Endothelial cell of umbilical vein (primary cell): ENCODE measurements around the gene NRP2. TPM values are rescaled to one million over a fixed set of nuclear protein-coding genes. Genes with fewer than 3 reads are reported as not detected.

Experiments
- BruUV-seq: library from RNA; stranded (reverse); fragments of 400-500 nt; replicated peaks from 2 replicates; lab custom pipeline; 2021; lab: Mats Ljungman, UMichigan
- CTCF ChIA-PET: fragments of 300-600, 350-600 bp; sonication (Branson Sonifier 250); formaldehyde crosslinking; loops from one replicate; lab custom pipeline; 2021; ENCODE audit warnings: antibody characterized with exemption, inconsistent platforms; lab: Charles Lee
- POLR2A ChIA-PET: fragments of 300-600, 350-600 bp; sonication (Branson Sonifier 250); formaldehyde crosslinking; loops from one replicate; lab custom pipeline; 2021; ENCODE audit warnings: antibody characterized with exemption, inconsistent platforms; lab: Charles Lee
- DNase-seq: peaks from one replicate; pipeline ENCODE4 v3.0.0-alpha.2; 2011; ENCODE audit warnings: low read depth, low spot score
- FAIRE-seq: peaks from 2 replicates; lab custom pipeline; 2011; peaks lifted over from hg19 to GRCh38; lab: Jason Lieb, UNC
- H2AFZ ChIP-seq: 2 replicates; pipeline ENCODE4 v1.6.0; 2012; ENCODE audit warnings: low read depth, low read length, control low read depth, inconsistent platforms
- H3K27ac ChIP-seq: 2 replicates; pipeline ENCODE4 v1.5.1; 2011; ENCODE audit warnings: low read depth, mild to moderate bottlenecking, control low read depth, low read length, moderate library complexity; ENCODE audit not compliant: insufficient read depth
- H3K27me3 ChIP-seq, 2 experiments: 2 replicates each; pipeline versions ENCODE4 v1.6.0 to v1.6.1; 2011; ENCODE audit warnings: low read length in 2 of 2, mixed read lengths in 1 of 2; ENCODE audit not compliant: control insufficient read depth in 2 of 2, insufficient read depth in 2 of 2
- H3K36me3 ChIP-seq, 2 experiments: 2 replicates in 1 of 2; 3 replicates in 1 of 2; pipeline ENCODE4 v1.5.1; 2011; ENCODE audit warnings: low read length in 2 of 2, mild to moderate bottlenecking in 1 of 2, moderate library complexity in 1 of 2; ENCODE audit not compliant: control insufficient read depth in 2 of 2, insufficient read depth in 2 of 2; ENCODE audit errors: extremely low read depth in 1 of 2
- H3K4me1 ChIP-seq: 3 replicates; pipeline ENCODE4 v1.5.1; 2011; ENCODE audit warnings: mild to moderate bottlenecking, low read length; ENCODE audit not compliant: control insufficient read depth, insufficient read depth; ENCODE audit errors: extremely low read depth
- H3K4me2 ChIP-seq: 2 replicates; pipeline ENCODE4 v1.6.1; 2011; ENCODE audit warnings: low read length, control low read depth, mixed read lengths; ENCODE audit not compliant: insufficient read depth
- H3K4me3 ChIP-seq, 3 experiments: fragments of 200-600 bp in 1 of 3; sonication (generic), shearing (Covaris generic) in 1 of 3; replicated peaks in 1 of 3; 2 replicates each; pipeline ENCODE4 v1.5.1; 2011 to 2016; ENCODE audit warnings: control low read depth in 3 of 3, low read length in 3 of 3, mild to moderate bottlenecking in 2 of 3, inconsistent platforms in 1 of 3, low read depth in 1 of 3, moderate library complexity in 1 of 3; ENCODE audit not compliant: insufficient read depth in 1 of 3
- H3K79me2 ChIP-seq: 2 replicates; pipeline ENCODE4 v1.6.0; 2012; ENCODE audit warnings: low read length, inconsistent platforms; ENCODE audit not compliant: control insufficient read depth, insufficient read depth
- H3K9ac ChIP-seq: replicated peaks from 2 replicates; pipeline ENCODE3; 2011; ENCODE audit warnings: low read length, control low read depth; ENCODE audit not compliant: insufficient read depth; ENCODE audit errors: extremely low read depth
- H3K9me1 ChIP-seq: replicated peaks from 3 replicates; pipeline ENCODE4 v1.6.0; 2011; ENCODE audit warnings: mild to moderate bottlenecking, low read length; ENCODE audit not compliant: control insufficient read depth, insufficient read depth; ENCODE audit errors: extremely low read depth
- H3K9me3 ChIP-seq: replicated peaks from 2 replicates; pipeline ENCODE4 v1.5.1; 2012; ENCODE audit warnings: low read length, inconsistent platforms; ENCODE audit not compliant: control insufficient read depth, insufficient read depth
- H4K20me1 ChIP-seq: replicated peaks from 2 replicates; pipeline ENCODE3; 2011; ENCODE audit warnings: mild to moderate bottlenecking, low read length; ENCODE audit not compliant: control insufficient read depth, insufficient read depth; ENCODE audit errors: extremely low read depth
- CTCF ChIP-seq, 2 donors: IDR thresholded peaks; 1 replicate in 1 of 2; 2 replicates in 1 of 2; pipeline ENCODE4 v1.5.1; 2011; ENCODE audit warnings: low read length in 2 of 2, mild to moderate bottlenecking in 2 of 2, moderate library complexity in 2 of 2, control low read depth in 1 of 2, inconsistent platforms in 1 of 2, low read depth in 1 of 2; ENCODE audit not compliant: insufficient read depth in 1 of 2; ENCODE audit errors: extremely low read depth in 1 of 2
- FOS ChIP-seq: IDR thresholded peaks from 2 replicates; pipeline ENCODE4 v1.6.1; 2011; ENCODE audit warnings: mild to moderate bottlenecking, low read length, moderate library complexity, borderline replicate concordance; ENCODE audit not compliant: insufficient read depth
- GATA2 ChIP-seq: IDR thresholded peaks from 2 replicates; pipeline ENCODE4 v1.7.0; 2011; ENCODE audit warnings: low read depth, mild to moderate bottlenecking, moderate library complexity, mixed read lengths, low read length; ENCODE audit not compliant: insufficient read length, insufficient read depth
- JUN ChIP-seq: IDR thresholded peaks from 2 replicates; pipeline ENCODE4 v1.6.1; 2011; ENCODE audit warnings: borderline replicate concordance, low read depth; ENCODE audit not compliant: insufficient read length, insufficient read depth
- MAX ChIP-seq: IDR thresholded peaks from 2 replicates; pipeline ENCODE4 v1.6.1; 2011; ENCODE audit not compliant: insufficient read depth, insufficient read length
- MYC ChIP-seq: IDR thresholded peaks from one replicate; pipeline ENCODE4 v1.6.1; 2011; ENCODE audit warnings: mild to moderate bottlenecking, low read depth, low read length
- dilution Hi-C: fragments of 300-500 bp; cut with MboI; formaldehyde crosslinking; loops from one replicate; pipeline ENCODE4 v1.15.0; 2019; ENCODE audit warnings: low sequenced_read_pairs; ENCODE audit not compliant: extremely low pct_ligation_motif_present
- intact Hi-C: fragments of 100-400 bp; cut with micrococcal nuclease; formaldehyde crosslinking; loops from one replicate; pipeline ENCODE4 v1.10.0; 2022
- polyA plus RNA-seq, 4 experiments: library from polyadenylated mRNA; depleted of rRNA in 3 of 4; stranded (reverse) in 3 of 4; unstranded in 1 of 4; fragments of >200 nt; gene quantifications; 2 replicates each; pipeline versions ENCODE4 v1.2.1 to v1.2.3, GENCODE V29; 2011 to 2012; ENCODE audit warnings: missing spikeins in 1 of 4
- total RNA-seq: library from RNA; stranded (reverse); gene quantifications from 2 replicates; pipeline ENCODE4 v1.2.3, GENCODE V29; 2021

Gene NRP2
- total and polyA plus RNA-seq, 2 donors (not counting 3 experiments of a cell fraction or from before 2014, with no cell fraction given), result 160 to 240 TPM

GRCh38 chr2:205782941-205783340 lies 100.6 kb downstream of the NRP2 start:
- Histone ChIP-seq H3K4me1 (peaks cover 4% of the 10 kb centered on the region), H3K9me3 (no peaks in the 10 kb centered on the region), H3K27me3 (no peaks in the 10 kb centered on the region), H2AFZ (no peak overlapping the region), H3K79me2 (no peaks in the 10 kb centered on the region), H3K9me1 (no peaks in the 10 kb centered on the region), H3K4me2 (no peak overlapping the region), H3K36me3 (peaks cover 0 to 2% of the 10 kb centered on the region in 2 experiments), H3K27ac (no peak overlapping the region), H3K9ac (no peak overlapping the region), H3K4me3 (no peak overlapping the region), H4K20me1 (no peaks in the 10 kb centered on the region)
- intact Hi-C loops, result no loop called here
- no TSS peak for BruUV-seq
- dilution Hi-C loops, result no loop called here
- CTCF ChIA-PET, result interaction anchor here (2.7 kb wide), 1 partner anchor 143 kb away, joined by 8 read pairs; no protein-coding TSS in a partner anchor
- POLR2A ChIA-PET, result no interaction called here
- FAIRE-seq (no peak), DNase-seq (no peak)
- no peak for TF ChIP-seq JUN
- TF ChIP-seq GATA2, result no peak
- no peak for TF ChIP-seq CTCF (IDR thresholded peaks at IDR 0.05; ENCODE audit: extremely low read depth in 1 of 2, insufficient read depth in 1 of 2, low read depth in 1 of 2, low read length in 2 of 2)

- H3K9me1 ChIP-seq, result no peaks in the 10 kb centered on the region
- TF ChIP-seq MAX (no peak), MYC (no peak), CTCF (IDR thresholded peaks at IDR 0.05; ENCODE audit: extremely low read depth in 1 of 2, insufficient read depth in 1 of 2, low read depth in 1 of 2, low read length in 2 of 2) (no peak), FOS (no peak)
- CTCF ChIA-PET, result interaction anchor here (1.4 to 1.8 kb wide), 2 partner anchors 9 to 142 kb away, joined by 4 to 5 read pairs; no protein-coding TSS in a partner anchor
- no peak overlapping the region for H3K27ac ChIP-seq
- H2AFZ ChIP-seq, result no peak overlapping the region
- no TSS peak for BruUV-seq
- no peaks in the 10 kb centered on the region for H3K9me3 ChIP-seq
- peaks cover 0 to 2% of the 10 kb centered on the region in 2 experiments for H3K36me3 ChIP-seq
- H3K4me3 ChIP-seq, result no peak overlapping the region
- FAIRE-seq (peak; percentile 4), DNase-seq (no peak)
- dilution Hi-C loops (no loop called here), intact Hi-C loops (no loop called here)
- H3K4me1 ChIP-seq, result peaks cover 4% of the 10 kb centered on the region
- no peaks in the 10 kb centered on the region for H3K79me2 ChIP-seq
- H3K9ac ChIP-seq, result no peak overlapping the region
- no peaks in the 10 kb centered on the region for H4K20me1 ChIP-seq
- no peaks in the 10 kb centered on the region for H3K27me3 ChIP-seq
- no peak overlapping the region for H3K4me2 ChIP-seq
- POLR2A ChIA-PET, result no interaction called here
Observed at GRCh38 chr2:205783872-205784499, 101.7 kb downstream of the NRP2 start.
